ENCODE results near the gene CBFA2T3. TPM values are rescaled to one million over a fixed set of nuclear protein-coding genes. Genes with fewer than 3 reads are reported as not detected.
A peak's percentile ranks its signal among the peaks of the same experiment; 100 is the strongest.

The CBFA2T3 gene
- total and polyA plus RNA-seq, 2 of the 8 experiments (the other 6 are each of a cell fraction or from before 2014, with no cell fraction given), result 0.51 to 1.3 TPM

GRCh38 chr16:88983771-88984687, 7.0 kb upstream of the CBFA2T3 start:
- FAIRE-seq (no peak), DNase-seq (ENCODE audit: low read depth in 1 of 2, low spot score in 2 of 2) (no peak)
- H3K4me3 ChIP-seq (ENCODE audit: extremely low read depth in 1 of 4, insufficient read depth in 2 of 4, low read depth in 3 of 4, low read length in 4 of 4), result no peak overlapping the region
- TF ChIP-seq CREB1 (IDR thresholded peaks at IDR 0.05) (no peak), JUND (IDR thresholded peaks at IDR 0.05; ENCODE audit: low read length) (no peak), ASH2L (IDR thresholded peaks at IDR 0.05; ENCODE audit: low read length) (no peak), RFX5 (IDR thresholded peaks at IDR 0.05; ENCODE audit: borderline replicate concordance, low read depth, low read length) (no peak), KDM5A (IDR thresholded peaks at IDR 0.05; ENCODE audit: low read length) (no peak), TEAD4 (IDR thresholded peaks at IDR 0.05; ENCODE audit: low read depth, low read length) (no peak)

More at GRCh38 chr16:88983771-88984687, 7.0 kb upstream of the CBFA2T3 start:
- Histone ChIP-seq H3K36me3 (ENCODE audit: control insufficient read depth in 2 of 4, insufficient read depth in 4 of 4, low read length in 3 of 4) (no peaks in the 10 kb centered on the region), H3K56ac (replicated peaks; ENCODE audit: insufficient read length, low read depth, low read length) (no peak overlapping the region), H2BK20ac (ENCODE audit: low read length) (no peak overlapping the region), H3K9me3 (ENCODE audit: insufficient read depth in 2 of 2, low read depth in 1 of 2, low read length in 1 of 2) (no peaks in the 10 kb centered on the region), H2AFZ (ENCODE audit: low read length) (no peak overlapping the region), H3K79me2 (ENCODE audit: control insufficient read depth in 1 of 2, insufficient read depth in 2 of 2, low read length in 2 of 2) (no peaks in the 10 kb centered on the region), H3K27ac (ENCODE audit: low read depth, low read length) (no peak overlapping the region), H3K4me1 (replicated peaks in 1 of 4; ENCODE audit: control insufficient read depth in 3 of 4, insufficient read depth in 4 of 4, low read length in 3 of 4) (peaks cover 0 to 2% (median 0%) of the 10 kb centered on the region in 4 experiments; a peak in 1 of 7 replicates), H2BK5ac (ENCODE audit: low read depth, low read length) (no peak overlapping the region), H3K4me2 (ENCODE audit: insufficient read depth in 1 of 2, low read depth in 2 of 2, low read length in 2 of 2) (no peak overlapping the region), H3K23me2 (ENCODE audit: low read depth, low read length) (peaks cover 13% of the 10 kb centered on the region; the same call in 1 of the 2 replicates), H4K8ac (ENCODE audit: extremely low read depth, insufficient read depth, low read length) (peak overlapping the region; percentile 51; the same call in 1 of the 2 replicates), H3K27me3 (replicated peaks in 1 of 4; ENCODE audit: control insufficient read depth in 3 of 4, extremely low read depth in 1 of 4, insufficient read depth in 3 of 4, low read length in 3 of 4) (no peaks in the 10 kb centered on the region), H4K91ac (replicated peaks; ENCODE audit: insufficient read length, low read length) (no peak overlapping the region), H4K5ac (ENCODE audit: insufficient read length, low read depth, low read length) (no peak overlapping the region), H4K20me1 (replicated peaks in 1 of 2; ENCODE audit: control insufficient read depth in 1 of 2, insufficient read depth in 2 of 2, low read length in 2 of 2) (peaks cover 0 to 1% of the 10 kb centered on the region in 2 experiments), H2BK15ac (ENCODE audit: low read length) (no peak overlapping the region), H2BK120ac (replicated peaks; ENCODE audit: low read depth, low read length) (no peak overlapping the region), H2AK5ac (ENCODE audit: low read depth, low read length) (no peak overlapping the region), H3K23ac (ENCODE audit: insufficient read length) (no peak overlapping the region), H3K18ac (ENCODE audit: extremely low read depth, low read length) (no peak overlapping the region), H3K14ac (ENCODE audit: insufficient read length) (no peak overlapping the region), H3K9ac (replicated peaks in 1 of 4; ENCODE audit: extremely low read depth in 1 of 4, low read depth in 3 of 4, low read length in 3 of 4) (no peak overlapping the region), H3K4ac (replicated peaks; ENCODE audit: insufficient read length, low read depth, low read length) (no peak overlapping the region), H2BK12ac (ENCODE audit: low read depth, low read length) (no peak overlapping the region), H3K79me1 (ENCODE audit: low read depth, low read length) (no peaks in the 10 kb centered on the region)
- 88% methylated on average over 36 of the region's 41 CpGs; no CpG with 5 or more reads in 1 of the 2 experiments for WGBS, 2 experiments (ENCODE audit: extremely low coverage in 1 of 2, insufficient coverage in 1 of 2, insufficient read length in 1 of 2, insufficient replicate concordance in 2 of 2, low coverage in 1 of 2, low lambda C conversion rate in 2 of 2, missing lambda C conversion rate in 1 of 2)
- ChIA-PET POLR2A (ENCODE audit: partially characterized antibody) (interaction anchor here (0.6 kb wide), 1 partner anchor 235 kb away, joined by 4 read pairs; no protein-coding TSS in a partner anchor), CTCF (ENCODE audit: partially characterized antibody) (interaction anchor here (1.2 to 1.5 kb wide), 2 partner anchors 8 to 117 kb away, joined by 3 read pairs; no protein-coding TSS in a partner anchor)
